ENCODE data around the gene SUPT3H.
"Not testable (repeated sequence)": the region's sequence is repeated elsewhere in the genome, so short reads cannot be mapped to it uniquely, and the experiment has no call there.

Gene SUPT3H

DNA sequence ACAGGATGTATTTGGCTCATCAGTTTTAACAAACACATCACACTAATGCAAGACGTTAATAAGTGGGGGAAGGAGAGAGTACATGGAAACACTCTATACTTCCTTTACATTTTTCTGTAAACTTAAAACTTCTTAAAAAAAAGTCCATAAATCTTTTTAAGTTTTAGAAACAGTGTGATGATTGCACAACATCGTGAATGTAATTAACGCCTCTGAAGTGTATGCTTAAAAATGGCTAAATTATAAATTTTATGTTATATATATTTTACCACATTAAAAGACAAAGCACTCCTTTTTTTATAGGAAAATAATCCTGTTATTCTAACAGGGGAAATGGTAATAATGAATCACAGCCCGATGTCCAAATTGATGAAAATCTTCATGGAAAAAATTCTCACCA, 193.7 kb downstream of the SUPT3H start:
- FAIRE-seq (peak; percentile 55), DNase-seq (ENCODE audit: insufficient read length, low spot score) (no peak)
- TF ChIP-seq, protein P1, sequence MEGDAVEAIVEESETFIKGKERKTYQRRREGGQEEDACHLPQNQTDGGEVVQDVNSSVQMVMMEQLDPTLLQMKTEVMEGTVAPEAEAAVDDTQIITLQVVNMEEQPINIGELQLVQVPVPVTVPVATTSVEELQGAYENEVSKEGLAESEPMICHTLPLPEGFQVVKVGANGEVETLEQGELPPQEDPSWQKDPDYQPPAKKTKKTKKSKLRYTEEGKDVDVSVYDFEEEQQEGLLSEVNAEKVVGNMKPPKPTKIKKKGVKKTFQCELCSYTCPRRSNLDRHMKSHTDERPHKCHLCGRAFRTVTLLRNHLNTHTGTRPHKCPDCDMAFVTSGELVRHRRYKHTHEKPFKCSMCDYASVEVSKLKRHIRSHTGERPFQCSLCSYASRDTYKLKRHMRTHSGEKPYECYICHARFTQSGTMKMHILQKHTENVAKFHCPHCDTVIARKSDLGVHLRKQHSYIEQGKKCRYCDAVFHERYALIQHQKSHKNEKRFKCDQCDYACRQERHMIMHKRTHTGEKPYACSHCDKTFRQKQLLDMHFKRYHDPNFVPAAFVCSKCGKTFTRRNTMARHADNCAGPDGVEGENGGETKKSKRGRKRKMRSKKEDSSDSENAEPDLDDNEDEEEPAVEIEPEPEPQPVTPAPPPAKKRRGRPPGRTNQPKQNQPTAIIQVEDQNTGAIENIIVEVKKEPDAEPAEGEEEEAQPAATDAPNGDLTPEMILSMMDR (IDR thresholded peaks at IDR 0.05; ENCODE audit: insufficient read depth, missing control alignments): no peak

DNA sequence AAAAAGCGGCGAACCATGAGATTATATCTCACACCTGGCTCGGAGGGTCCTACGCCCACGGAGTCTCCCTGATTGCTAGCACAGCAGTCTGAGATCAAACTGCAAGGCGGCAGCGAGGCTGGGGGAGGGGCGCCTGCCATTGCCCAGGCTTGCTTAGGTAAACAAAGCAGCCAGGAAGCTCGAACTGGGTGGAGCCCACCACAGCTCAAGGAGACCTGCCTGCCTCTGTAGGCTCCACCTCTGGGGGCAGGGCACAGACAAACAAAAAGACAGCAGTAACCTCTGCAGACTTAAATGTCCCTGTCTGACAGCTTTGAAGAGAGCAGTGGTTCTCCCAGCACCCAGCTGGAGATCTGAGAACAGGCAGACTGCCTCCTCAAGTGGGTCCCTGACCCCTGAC, 201.4 kb downstream of the SUPT3H start:
- DNase-seq (ENCODE audit: insufficient read length, low spot score); FAIRE-seq: not testable (repeated sequence)

DNA sequence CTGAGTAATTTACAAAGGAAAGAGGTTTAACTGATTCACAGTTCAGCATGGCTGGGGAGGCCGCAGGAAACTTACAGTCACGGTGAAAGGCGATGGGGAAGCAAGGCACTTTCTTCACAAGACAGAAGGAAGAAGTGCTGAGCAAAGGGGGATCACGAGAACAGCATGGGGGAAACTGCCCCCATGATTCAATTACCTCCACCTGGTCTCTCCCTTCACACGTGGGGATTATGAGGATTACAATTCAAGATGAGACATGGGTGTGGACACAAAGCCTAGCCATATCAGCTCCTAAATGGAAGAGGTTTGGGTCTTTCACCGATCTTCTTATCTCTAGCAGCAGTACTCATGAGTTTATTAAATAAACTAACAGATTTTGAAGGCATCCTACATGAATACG, 202.5 kb downstream of the SUPT3H start:
- no peak for DNase-seq (ENCODE audit: insufficient read length, low spot score)
- FAIRE-seq: peak; percentile 11
- TF ChIP-seq, protein P1 (IDR thresholded peaks at IDR 0.05; ENCODE audit: insufficient read depth, missing control alignments): no peak

DNA sequence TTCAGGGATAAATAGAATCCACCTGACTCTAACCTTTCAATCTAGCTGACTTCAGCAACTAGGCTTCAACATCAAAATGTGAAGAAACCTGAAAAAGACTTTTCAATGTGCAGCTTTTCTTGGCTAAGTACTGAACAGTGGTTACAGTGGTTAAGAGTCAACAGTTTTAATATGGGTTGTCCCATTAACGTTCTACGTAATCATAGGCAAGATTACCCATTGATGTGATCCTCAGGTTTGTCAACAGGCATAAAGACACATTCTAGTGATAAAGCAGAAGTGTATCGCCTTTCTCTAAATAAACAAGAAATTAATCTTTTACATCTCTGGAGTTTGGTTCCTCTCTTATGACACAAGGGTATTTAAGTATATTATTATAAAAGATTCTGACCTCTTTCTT, 203.7 kb downstream of the SUPT3H start:
- TF ChIP-seq, protein P1 (IDR thresholded peaks at IDR 0.05; ENCODE audit: insufficient read depth, missing control alignments): no peak
- DNase-seq (ENCODE audit: insufficient read length, low spot score): no peak
- peak; percentile 48 for FAIRE-seq

DNA sequence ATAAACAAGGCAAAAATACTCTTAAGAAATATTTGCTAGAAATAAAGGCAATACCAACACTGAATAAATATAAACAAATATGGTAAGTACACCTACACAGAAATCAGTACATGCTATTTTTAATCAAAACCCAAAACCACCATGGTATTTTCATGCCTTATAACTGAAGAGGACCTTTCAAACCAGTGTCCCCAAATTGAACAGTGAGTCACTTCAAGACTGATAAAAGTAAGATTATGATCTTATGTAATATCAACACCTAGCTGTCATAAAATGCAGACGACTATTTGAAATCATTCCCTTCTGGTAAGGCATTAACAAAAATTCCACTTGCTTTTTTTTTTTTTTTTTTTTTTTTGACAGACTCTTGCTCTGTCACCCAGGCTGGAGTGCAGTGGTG, 206.4 kb downstream of the SUPT3H start:
- DNase-seq (ENCODE audit: insufficient read length, low spot score) (no peak), FAIRE-seq (no peak)
- TF ChIP-seq, protein P1 (IDR thresholded peaks at IDR 0.05; ENCODE audit: insufficient read depth, missing control alignments): no peak

DNA sequence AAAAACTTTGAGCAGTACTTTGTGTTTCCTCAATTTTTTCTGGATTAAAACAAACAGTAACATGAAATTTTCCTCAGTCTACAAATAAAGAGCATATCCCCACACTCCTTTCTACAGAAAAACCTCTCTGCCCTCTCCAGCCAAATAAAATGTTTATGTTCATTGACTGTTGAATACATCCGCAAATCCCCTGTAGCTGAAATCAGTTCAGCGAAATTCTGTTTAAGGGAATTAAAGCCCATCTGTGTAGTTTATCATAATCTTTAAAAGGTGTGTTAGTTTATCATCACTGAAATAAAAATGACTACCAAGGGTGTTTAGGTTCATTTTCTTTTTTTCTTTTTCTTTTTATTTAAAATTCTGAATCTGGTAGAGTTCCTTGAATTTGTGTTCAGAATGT, 207.4 kb downstream of the SUPT3H start:
- TF ChIP-seq, protein P1 (IDR thresholded peaks at IDR 0.05; ENCODE audit: insufficient read depth, missing control alignments): no peak
- FAIRE-seq (peak; percentile 70), DNase-seq (ENCODE audit: insufficient read length, low spot score) (no peak)

DNA sequence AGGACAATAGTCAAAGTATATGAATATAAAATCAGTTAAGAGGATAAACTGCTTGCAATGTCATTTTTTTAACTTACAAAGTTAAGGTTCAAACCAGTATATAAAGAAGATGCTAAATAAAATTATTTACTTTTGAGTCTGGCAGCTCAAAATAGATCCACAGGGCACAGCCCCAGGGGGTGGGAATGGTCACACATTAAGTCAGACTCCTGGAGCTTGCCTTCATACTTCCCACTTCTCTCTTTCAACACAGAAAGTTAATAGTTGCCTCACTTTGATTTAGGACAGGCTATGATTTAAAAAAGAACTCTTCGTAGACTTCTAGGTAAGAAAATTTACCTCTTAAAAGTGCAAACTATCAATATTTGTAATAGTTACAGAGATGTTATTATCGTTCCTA, 207.9 kb downstream of the SUPT3H start:
- no peak for DNase-seq (ENCODE audit: insufficient read length, low spot score)
- no peak for FAIRE-seq
- TF ChIP-seq, protein P1 (IDR thresholded peaks at IDR 0.05; ENCODE audit: insufficient read depth, missing control alignments): no peak
